GM10248 (cell line): ENCODE data around the gene FNTB.

Source experiments
- CTCF ChIA-PET: fragments of 300-600 bp; sonication (Branson Sonifier 250); formaldehyde crosslinking; extraction: SDS; loops from one replicate; lab custom pipeline; 2021; ENCODE audit warnings: antibody characterized with exemption; lab: Yijun Ruan, JAX
- POLR2A ChIA-PET: fragments of 350-650 bp; sonication (Branson Sonifier 250); formaldehyde crosslinking; extraction: SDS; loops from one replicate; lab custom pipeline; 2020; ENCODE audit warnings: antibody characterized with exemption; lab: Yijun Ruan, JAX
- DNase-seq: peaks from one replicate; pipeline ENCODE4 v3.0.0; 2012; ENCODE audit errors: extremely low spot score
- CTCF ChIP-seq: IDR thresholded peaks from 2 replicates; pipeline ENCODE4 v1.5.1; 2012; ENCODE audit warnings: mild to moderate bottlenecking, low read depth; ENCODE audit errors: extremely low read depth, missing control alignments, control extremely low read depth

FNTB gene

GRCh38 chr14:64958201-64958600 is 28.5 kb upstream of the FNTB start:
- TF ChIP-seq CTCF: no peak
- ChIA-PET CTCF (interaction anchor here (0.8 to 2.0 kb wide), 6 partner anchors 11 to 1001 kb away, joined by 3 to 5 read pairs (median 4); partner anchors contain the start of genes FNTB and GPX2), POLR2A (interaction anchor here (0.7 kb wide), 1 partner anchor 344 kb away, joined by 3 read pairs; no protein-coding TSS in a partner anchor)
- DNase-seq: no peak

GRCh38 chr14:64958743-64959142 is 28.0 kb upstream of the FNTB start:
- no peak for DNase-seq
- no peak for TF ChIP-seq CTCF
- CTCF ChIA-PET: interaction anchor here (0.8 to 2.0 kb wide), 5 partner anchors 10 to 1000 kb away, joined by 3 to 5 read pairs (median 4); partner anchors contain the start of gene FNTB
- POLR2A ChIA-PET: no interaction called here

- no peak for DNase-seq
- ChIA-PET POLR2A (no interaction called here), CTCF (interaction anchor here (0.7 to 2.5 kb wide), 9 partner anchors 9 to 59 kb away, joined by 3 to 12 read pairs (median 3); partner anchors contain the start of gene FNTB)
- TF ChIP-seq CTCF: no peak
These were observed 25.9 kb upstream of the FNTB start for GRCh38 chr14:64960762-64961276.

- ChIA-PET POLR2A (no interaction called here), CTCF (interaction anchor here (1.3 to 1.6 kb wide), 4 partner anchors 10 to 22 kb away, joined by 3 to 6 read pairs (median 4); no protein-coding TSS in a partner anchor)
- TF ChIP-seq CTCF: no peak
- DNase-seq: no peak
These were observed 23.1 kb upstream of the FNTB start for GRCh38 chr14:64963611-64964010.

- TF ChIP-seq CTCF: no peak
- DNase-seq: no peak
- POLR2A ChIA-PET: no interaction called here
These were observed 21.2 kb upstream of the FNTB start for GRCh38 chr14:64965356-64966000.

GRCh38 chr14:64966976-64967375 is 19.7 kb upstream of the FNTB start:
- no peak for TF ChIP-seq CTCF
- DNase-seq: no peak
- POLR2A ChIA-PET: interaction anchor here (0.9 kb wide), 1 partner anchor 13 kb away, joined by 3 read pairs; no protein-coding TSS in a partner anchor
- CTCF ChIA-PET: interaction anchor here (1.1 to 2.0 kb wide), 3 partner anchors 15 to 30 kb away, joined by 3 to 8 read pairs (median 3); no protein-coding TSS in a partner anchor

More at GRCh38 chr14:64965356-64966000, 21.2 kb upstream of the FNTB start:
- CTCF ChIA-PET: interaction anchor here (0.8 to 2.3 kb wide), 5 partner anchors 9 to 38 kb away, joined by 3 to 9 read pairs (median 8); no protein-coding TSS in a partner anchor
